ENCODE data around the gene CDON. TPM values are rescaled to one million over a fixed set of nuclear protein-coding genes. Genes with fewer than 3 reads are reported as not detected.

CDON gene
- total and polyA plus RNA-seq, 12 donors: 1.4 to 17.1 (median 8.9) TPM

DNA sequence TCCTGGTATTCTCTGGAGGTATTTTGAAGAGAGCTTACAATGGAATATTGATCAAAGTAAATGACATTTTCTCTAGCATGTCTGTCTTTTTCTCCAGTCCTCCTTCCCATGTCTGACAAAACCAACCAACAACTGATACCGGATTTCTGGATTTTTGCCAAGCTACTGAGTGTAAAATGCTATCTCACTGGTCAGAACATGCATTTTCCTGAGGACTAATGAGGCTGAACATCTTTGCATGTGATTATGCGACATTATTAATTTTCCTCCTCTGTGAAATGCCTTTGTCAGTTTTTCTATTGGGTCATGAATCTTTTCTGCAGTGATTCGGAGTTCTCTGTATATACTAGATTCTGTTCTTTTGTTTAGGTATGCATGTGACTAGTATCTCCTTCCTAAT lies 51.4 kb downstream of the CDON start:
- 54 to 63% methylated on average over 3 of the region's 3 CpGs for WGBS, 2 donors
- H3K27me3 ChIP-seq: no peaks in the 10 kb centered on the region
- intact Hi-C loops (cut with DNase I): no loop called here
- DNase-seq: no peak
- no peak for TF ChIP-seq CTCF (IDR thresholded peaks at IDR 0.05)
- no peak overlapping the region for H3K27ac ChIP-seq
- H3K36me3 ChIP-seq: peaks cover 0 to 22% (median 0%) of the 10 kb centered on the region in 9 donors
- peaks cover 0 to 8% (median 0%) of the 10 kb centered on the region in 9 donors for H3K4me1 ChIP-seq
- H3K9me3 ChIP-seq: no peaks in the 10 kb centered on the region
- no peak for ATAC-seq
- H3K4me3 ChIP-seq: no peak overlapping the region

DNA sequence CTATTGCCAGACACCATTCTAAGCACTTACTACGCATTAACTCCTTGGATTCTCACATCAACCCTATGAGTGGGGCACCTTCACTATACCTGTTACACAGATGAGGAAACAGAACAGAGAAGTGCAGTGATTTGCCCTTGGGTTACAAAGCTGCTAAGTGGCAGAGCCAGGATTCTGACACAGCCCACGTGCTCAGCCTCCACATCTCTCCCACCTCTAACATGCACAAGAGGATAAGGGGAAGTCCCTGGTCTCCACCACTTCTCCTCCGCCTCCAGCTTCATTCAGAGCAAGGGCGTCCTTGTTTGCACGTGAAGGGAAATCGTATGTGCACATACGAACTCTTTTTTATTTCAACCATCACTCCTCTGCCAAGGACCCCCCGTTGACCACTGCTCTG lies 53.7 kb downstream of the CDON start:
- 92% methylated on average over 8 of the region's 8 CpGs for WGBS, 2 donors
- H3K4me3 ChIP-seq: no peak overlapping the region
- peaks cover 0 to 8% (median 0%) of the 10 kb centered on the region in 9 donors for H3K4me1 ChIP-seq
- H3K27ac ChIP-seq: no peak overlapping the region
- DNase-seq: no peak
- intact Hi-C loops (cut with DNase I): no loop called here
- ATAC-seq: no peak
- H3K9me3 ChIP-seq: no peaks in the 10 kb centered on the region
- no peak for TF ChIP-seq CTCF (IDR thresholded peaks at IDR 0.05)
- H3K36me3 ChIP-seq: peaks cover 0 to 6% (median 0%) of the 10 kb centered on the region in 9 donors
- no peaks in the 10 kb centered on the region for H3K27me3 ChIP-seq

- peak in 6 of 8 donors; percentile 23 to 81 (median 55) for ATAC-seq
Measured at GRCh38 chr11:126007238-126007637, 55.4 kb downstream of the CDON start.

DNA sequence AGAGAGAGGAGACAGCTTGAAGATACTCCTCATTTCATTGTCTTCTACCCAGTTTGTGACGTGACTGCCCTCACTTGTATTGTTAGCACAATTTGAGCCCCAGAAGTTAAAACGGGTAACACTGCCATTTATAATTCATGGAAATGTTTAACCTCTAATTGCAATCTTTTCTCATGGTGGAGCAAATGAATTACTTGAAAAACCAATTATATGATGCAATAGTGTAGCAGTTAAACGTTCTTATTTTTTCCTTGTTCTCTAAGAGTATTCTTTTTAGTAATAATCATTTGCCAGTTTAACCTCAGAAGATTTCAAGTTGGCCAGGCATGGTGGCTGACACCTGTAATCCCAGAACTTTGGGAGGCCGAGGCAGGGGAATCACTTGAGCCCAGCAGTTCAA lies 56.6 kb downstream of the CDON start:
- ATAC-seq (no peak), DNase-seq (no peak)
- H3K4me1 ChIP-seq: peaks cover 0 to 8% (median 0%) of the 10 kb centered on the region in 9 donors
- intact Hi-C loops (cut with DNase I): no loop called here
- TF ChIP-seq CTCF (IDR thresholded peaks at IDR 0.05): no peak
- H3K27me3 ChIP-seq: no peaks in the 10 kb centered on the region
- peaks cover 0 to 24% (median 0%) of the 10 kb centered on the region in 9 donors for H3K36me3 ChIP-seq
- H3K4me3 ChIP-seq: no peak overlapping the region
- no peak overlapping the region for H3K27ac ChIP-seq
- H3K9me3 ChIP-seq: no peaks in the 10 kb centered on the region
- WGBS, 2 donors: 85 to 92% methylated on average over 4 of the region's 4 CpGs

More at GRCh38 chr11:126007238-126007637, 55.4 kb downstream of the CDON start:
- intact Hi-C loops (cut with DNase I): no loop called here
- WGBS, 2 donors: 58 to 65% methylated on average over 3 of the region's 3 CpGs
- Histone ChIP-seq H3K27me3 (no peaks in the 10 kb centered on the region), H3K27ac (peak overlapping the region in 3 of 10 donors; percentile 1 to 44 (median 4)), H3K4me3 (no peak overlapping the region), H3K9me3 (no peaks in the 10 kb centered on the region), H3K36me3 (peaks cover 0 to 18% (median 0%) of the 10 kb centered on the region in 9 donors), H3K4me1 (peaks cover 0 to 8% (median 0%) of the 10 kb centered on the region in 9 donors)
- no peak for TF ChIP-seq CTCF (IDR thresholded peaks at IDR 0.05)
- no peak for DNase-seq

All from heart right ventricle (tissue), 16 donors.